GM12878 (cell line): Measurements from ENCODE around the gene IQGAP2. TPM values are rescaled to one million over a fixed set of nuclear protein-coding genes. Genes with fewer than 3 reads are reported as not detected.

ENCODE experiments used
- ATAC-seq: fragments of 200-7000 bp; cut with Tn5 transposase; 3 replicates; pipeline ENCODE4 v1.9.1; 2020; ENCODE audit warnings: mild to moderate bottlenecking, moderate library complexity
- BruUV-seq: library from RNA; stranded (reverse); fragments of 400-500 nt; replicated peaks from 2 replicates; lab custom pipeline; 2021; lab: Mats Ljungman, UMichigan
- CTCF ChIA-PET: fragments of 300-600 bp; sonication (Branson Sonifier 250); formaldehyde crosslinking; extraction: SDS; loops from one replicate; lab custom pipeline; 2021; ENCODE audit warnings: inconsistent platforms; lab: Yijun Ruan, JAX
- POLR2A ChIA-PET: fragments of 350-600 bp; formaldehyde crosslinking; extraction: SDS; loops from one replicate; lab custom pipeline; 2021; ENCODE audit warnings: inconsistent platforms; lab: Charles Lee
- RAD21 ChIA-PET: fragments of 300-600 bp; sonication (Branson Sonifier 250); formaldehyde crosslinking; loops from one replicate; lab custom pipeline; 2023; ENCODE audit warnings: antibody characterized with exemption; ENCODE audit not compliant: unreplicated experiment; lab: Charles Lee
- SMC1A ChIA-PET: fragments of 300-600 bp; sonication (Branson Sonifier 250); formaldehyde crosslinking; loops from one replicate; lab custom pipeline; 2023; ENCODE audit not compliant: unreplicated experiment, uncharacterized antibody; lab: Charles Lee
- DNase-seq: peaks from one replicate; pipeline ENCODE4 v3.0.0-alpha.2; 2011; ENCODE audit warnings: low read depth, low spot score
- FAIRE-seq: peaks from 3 replicates; lab custom pipeline; 2011; peaks lifted over from hg19 to GRCh38; lab: Jason Lieb, UNC
- H2AFZ ChIP-seq: 2 replicates; pipeline ENCODE4 v1.6.0; 2011; ENCODE audit warnings: low read depth, low read length, control low read depth; ENCODE audit not compliant: control insufficient read depth
- H3K27ac ChIP-seq: 2 replicates; pipeline ENCODE4 v1.5.1; 2011; ENCODE audit warnings: control low read depth; ENCODE audit not compliant: control insufficient read depth, insufficient read depth
- H3K27me3 ChIP-seq, 2 experiments: replicated peaks in 1 of 2; 2 replicates each; pipeline versions ENCODE4 v1.6.0 to v1.6.1; 2011; ENCODE audit warnings: low read length in 1 of 2; ENCODE audit not compliant: control insufficient read depth in 2 of 2, insufficient read depth in 2 of 2
- H3K36me3 ChIP-seq, 2 experiments: 2 replicates each; pipeline ENCODE4 v1.5.1; 2011; ENCODE audit warnings: low read length in 1 of 2; ENCODE audit not compliant: control insufficient read depth in 2 of 2, insufficient read depth in 2 of 2
- H3K4me1 ChIP-seq: 2 replicates; pipeline ENCODE4 v1.6.1; 2011; ENCODE audit warnings: mild to moderate bottlenecking, low read length, moderate library complexity, mixed read lengths; ENCODE audit not compliant: control insufficient read depth, insufficient read depth
- H3K4me2 ChIP-seq: 2 replicates; pipeline ENCODE4 v1.6.0; 2011; ENCODE audit warnings: control low read depth; ENCODE audit not compliant: control insufficient read depth, insufficient read depth
- H3K4me3 ChIP-seq: fragments of 200-600 bp; sonication (generic); 2 replicates; pipeline ENCODE4 v1.5.1; 2016
- H3K79me2 ChIP-seq: 2 replicates; pipeline ENCODE4 v1.6.0; 2011; ENCODE audit warnings: low read length; ENCODE audit not compliant: control insufficient read depth, insufficient read depth
- H3K9ac ChIP-seq: 2 replicates; pipeline ENCODE4 v1.8.0; 2011; ENCODE audit warnings: low read length, control low read depth, mixed read lengths; ENCODE audit not compliant: control insufficient read depth, insufficient read depth
- H3K9me3 ChIP-seq: replicated peaks from 3 replicates; pipeline ENCODE4 v1.5.1; 2011; ENCODE audit warnings: mild to moderate bottlenecking, low read length; ENCODE audit not compliant: control insufficient read depth, insufficient read depth
- H4K20me1 ChIP-seq: 2 replicates; pipeline ENCODE4 v1.6.0; 2011; ENCODE audit not compliant: control insufficient read depth, insufficient read depth
- HDGF ChIP-seq: fragments of 450-650 bp; IDR thresholded peaks from 2 replicates; pipeline ENCODE4 v1.6.1; 2016; ENCODE audit warnings: antibody characterized with exemption
- JUNB ChIP-seq: IDR thresholded peaks from 2 replicates; pipeline ENCODE4 v1.6.1; 2016; ENCODE audit warnings: antibody characterized with exemption, mild to moderate bottlenecking
- MEF2A ChIP-seq: IDR thresholded peaks from 2 replicates; pipeline ENCODE4 v1.6.1; 2011; ENCODE audit warnings: low read depth, mild to moderate bottlenecking, low read length, moderate library complexity; ENCODE audit not compliant: insufficient read depth
- MLLT1 ChIP-seq: fragments of 450-650 bp; IDR thresholded peaks from 2 replicates; pipeline ENCODE4 v1.6.1; 2016; ENCODE audit warnings: mild to moderate bottlenecking
- SMAD1 ChIP-seq: fragments of 450-650 bp; IDR thresholded peaks from 2 replicates; pipeline ENCODE4 v1.6.1; 2018; ENCODE audit warnings: mild to moderate bottlenecking, low read depth; ENCODE audit not compliant: partially characterized antibody
- SP1 ChIP-seq: IDR thresholded peaks from one replicate; pipeline ENCODE4 v1.6.1; 2011; ENCODE audit warnings: low read depth, low read length
- TAF1 ChIP-seq: IDR thresholded peaks from 2 replicates; pipeline ENCODE4 v1.6.1; 2011; ENCODE audit warnings: mild to moderate bottlenecking, low read depth, low read length, borderline replicate concordance
- ZSCAN29 ChIP-seq: fragments of 450-650 bp; IDR thresholded peaks from 2 replicates; pipeline ENCODE4 v1.6.1; 2017; ENCODE audit warnings: mild to moderate bottlenecking, moderate library complexity
- WGBS: methylation state at CpG from one replicate; pipeline ENCODE4 v1.1.6; 2016; ENCODE audit warnings: low lambda C conversion rate; ENCODE audit not compliant: insufficient replicate concordance, insufficient coverage; ENCODE audit errors: missing lambda C conversion rate; 5-methylcytosine and 5-hydroxymethylcytosine counted together
- in situ Hi-C: fragments of 300-500 bp; cut with MboI; formaldehyde crosslinking; loops from 9 replicates; pipeline ENCODE4 v1.14.3; 2018; ENCODE audit warnings: mixed read lengths
- intact Hi-C: fragments of 100-400 bp; cut with micrococcal nuclease; formaldehyde crosslinking; loops from one replicate; pipeline ENCODE4 v1.14.2; 2022; ENCODE audit not compliant: unreplicated experiment
- polyA plus RNA-seq, 11 experiments: library from polyadenylated mRNA; depleted of rRNA in 4 of 11; unstranded in 6 of 11; stranded (reverse) in 5 of 11; fragments of >200 nt; fragmentation: Nextera tagmentation in 4 of 11; fragmentation: Illumina TruSeq in 1 of 11; extraction: Ambion mirVana in 4 of 11; extraction: Trizol in 1 of 11; gene quantifications; 1 replicate in 1 of 11; 2 replicates in 10 of 11; pipeline versions ENCODE4 v1.2.1 to v1.2.3, GENCODE V29; 2011 to 2016; ENCODE audit warnings: inconsistent platforms in 2 of 11, missing spikeins in 2 of 11, low read depth in 1 of 11
- total RNA-seq, 4 experiments: library from RNA; depleted of rRNA in 3 of 4; stranded (reverse); fragments of >200 nt in 3 of 4; fragmentation: Illumina TruSeq in 1 of 4; extraction: Trizol in 1 of 4; gene quantifications; 2 replicates each; pipeline versions ENCODE4 v1.2.1 to v1.2.3, GENCODE V29; 2013 to 2021
- TF ChIP-seq, protein P1 (sequence below): fragments of 450-650 bp; IDR thresholded peaks from 2 replicates; pipeline ENCODE4 v1.6.1; 2018; ENCODE audit warnings: mild to moderate bottlenecking, low read depth, moderate library complexity; ENCODE audit not compliant: partially characterized antibody

IQGAP2 gene
- total and polyA plus RNA-seq, 10 of the 15 experiments (the other 5 are each of a cell fraction or from before 2014, with no cell fraction given) = 14.5 to 41.4 (median 21.8) TPM

- WGBS = 27% methylated on average over 4 of the region's 4 CpGs
- no peak overlapping the region for H2AFZ ChIP-seq
- ChIA-PET RAD21 (interaction anchor here (0.5 to 1.2 kb wide), 2 partner anchors 72 to 278 kb away, joined by 3 to 4 read pairs; partner anchors contain the start of gene IQGAP2), POLR2A (no interaction called here), CTCF (interaction anchor here (1.1 to 2.9 kb wide), 3 partner anchors 8 to 93 kb away, joined by 3 to 9 read pairs (median 3); no protein-coding TSS in a partner anchor), SMC1A (interaction anchor here (0.6 kb wide), 1 partner anchor 37 kb away, joined by 3 read pairs; no protein-coding TSS in a partner anchor)
- peak; percentile 66 for ATAC-seq
- no peaks in the 10 kb centered on the region for H3K36me3 ChIP-seq
- no peaks in the 10 kb centered on the region for H3K79me2 ChIP-seq
- no peak overlapping the region for H3K9ac ChIP-seq
- no peaks in the 10 kb centered on the region for H3K9me3 ChIP-seq
- in situ Hi-C loops (no loop called here), intact Hi-C loops (no loop called here)
- no peak for TF ChIP-seq MLLT1
- TF ChIP-seq JUNB = peak; percentile 53
- H3K4me3 ChIP-seq = no peak overlapping the region
- no TSS peak for BruUV-seq
- FAIRE-seq = no peak
- no peaks in the 10 kb centered on the region for H3K4me1 ChIP-seq
- H3K4me2 ChIP-seq = no peak overlapping the region
- no peaks in the 10 kb centered on the region for H4K20me1 ChIP-seq
- no peak for DNase-seq
- no peak overlapping the region for H3K27ac ChIP-seq
- H3K27me3 ChIP-seq = no peaks in the 10 kb centered on the region
These were observed 278.2 kb downstream of the IQGAP2 start for GRCh38 chr5:76681287-76681686.

GRCh38 chr5:76682387-76682786 lies 279.3 kb downstream of the IQGAP2 start:
- H3K4me2 ChIP-seq = no peak overlapping the region
- no peak for FAIRE-seq
- 62% methylated on average over 2 of the region's 2 CpGs for WGBS

More at GRCh38 chr5:76682387-76682786, 279.3 kb downstream of the IQGAP2 start:
- ChIA-PET CTCF (interaction anchor here (1.2 to 2.9 kb wide), 3 partner anchors 9 to 92 kb away, joined by 3 to 9 read pairs (median 4); no protein-coding TSS in a partner anchor), POLR2A (no interaction called here), SMC1A (interaction anchor here (1.3 kb wide), 1 partner anchor 15 kb away, joined by 4 read pairs; no protein-coding TSS in a partner anchor), RAD21 (interaction anchor here (1.2 kb wide), 2 partner anchors 23 to 93 kb away, joined by 3 read pairs; no protein-coding TSS in a partner anchor)
- DNase-seq (no peak), ATAC-seq (no peak)
- H3K4me3 ChIP-seq = no peak overlapping the region
- no peaks in the 10 kb centered on the region for H3K79me2 ChIP-seq
- no peak overlapping the region for H3K9ac ChIP-seq
- in situ Hi-C loops (no loop called here), intact Hi-C loops (no loop called here)
- H2AFZ ChIP-seq = no peak overlapping the region
- H3K27me3 ChIP-seq = no peaks in the 10 kb centered on the region
- no peak overlapping the region for H3K27ac ChIP-seq
- no peaks in the 10 kb centered on the region for H3K36me3 ChIP-seq
- H3K9me3 ChIP-seq = no peaks in the 10 kb centered on the region
- no peaks in the 10 kb centered on the region for H4K20me1 ChIP-seq
- H3K4me1 ChIP-seq = no peaks in the 10 kb centered on the region
- no TSS peak for BruUV-seq
- TF ChIP-seq HDGF (no peak), ZSCAN29 (no peak), SP1 (no peak), SMAD1 (no peak), TAF1 (no peak), MEF2A (no peak)
- TF ChIP-seq, protein P1, sequence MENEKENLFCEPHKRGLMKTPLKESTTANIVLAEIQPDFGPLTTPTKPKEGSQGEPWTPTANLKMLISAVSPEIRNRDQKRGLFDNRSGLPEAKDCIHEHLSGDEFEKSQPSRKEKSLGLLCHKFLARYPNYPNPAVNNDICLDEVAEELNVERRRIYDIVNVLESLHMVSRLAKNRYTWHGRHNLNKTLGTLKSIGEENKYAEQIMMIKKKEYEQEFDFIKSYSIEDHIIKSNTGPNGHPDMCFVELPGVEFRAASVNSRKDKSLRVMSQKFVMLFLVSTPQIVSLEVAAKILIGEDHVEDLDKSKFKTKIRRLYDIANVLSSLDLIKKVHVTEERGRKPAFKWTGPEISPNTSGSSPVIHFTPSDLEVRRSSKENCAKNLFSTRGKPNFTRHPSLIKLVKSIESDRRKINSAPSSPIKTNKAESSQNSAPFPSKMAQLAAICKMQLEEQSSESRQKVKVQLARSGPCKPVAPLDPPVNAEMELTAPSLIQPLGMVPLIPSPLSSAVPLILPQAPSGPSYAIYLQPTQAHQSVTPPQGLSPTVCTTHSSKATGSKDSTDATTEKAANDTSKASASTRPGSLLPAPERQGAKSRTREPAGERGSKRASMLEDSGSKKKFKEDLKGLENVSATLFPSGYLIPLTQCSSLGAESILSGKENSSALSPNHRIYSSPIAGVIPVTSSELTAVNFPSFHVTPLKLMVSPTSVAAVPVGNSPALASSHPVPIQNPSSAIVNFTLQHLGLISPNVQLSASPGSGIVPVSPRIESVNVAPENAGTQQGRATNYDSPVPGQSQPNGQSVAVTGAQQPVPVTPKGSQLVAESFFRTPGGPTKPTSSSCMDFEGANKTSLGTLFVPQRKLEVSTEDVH = no peak
